Neural cell (in vitro differentiated cells): Measurements from ENCODE around the gene SAMD1. TPM values are rescaled to one million over a fixed set of nuclear protein-coding genes. Genes with fewer than 3 reads are reported as not detected.

ENCODE experiments used
- H2AFZ ChIP-seq: fragments of 200-600, 300-800 bp; sonication (generic), shearing (Covaris generic); 2 replicates; pipeline ENCODE4 v1.6.0; 2014; ENCODE audit warnings: low read depth, mild to moderate bottlenecking, antibody characterized with exemption, low read length, moderate library complexity
- H3F3A ChIP-seq: fragments of 200-600 bp; shearing (Covaris generic); 2 replicates; pipeline ENCODE4 v1.6.1; 2016; ENCODE audit warnings: mild to moderate bottlenecking, moderate library complexity, mixed read lengths, antibody characterized with exemption, low read length; ENCODE audit not compliant: insufficient read depth, poor library complexity, severe bottlenecking
- H3K27ac ChIP-seq: fragments of 200-600, 300-800 bp; sonication (generic), shearing (Covaris generic); 2 replicates; pipeline ENCODE4 v1.5.1; 2014; ENCODE audit warnings: mild to moderate bottlenecking, low read length, moderate library complexity
- H3K27me3 ChIP-seq: fragments of 300-800, 200-600 bp; sonication (generic), shearing (Covaris generic); 2 replicates; pipeline ENCODE4 v1.6.0; 2014; ENCODE audit warnings: mild to moderate bottlenecking, low read depth, low read length, moderate library complexity; ENCODE audit not compliant: insufficient read depth
- H3K36me3 ChIP-seq: fragments of 300-800, 200-600 bp; sonication (generic), shearing (Covaris generic); 2 replicates; pipeline ENCODE4 v1.5.1; 2014; ENCODE audit warnings: mild to moderate bottlenecking, antibody characterized with exemption, low read length, moderate library complexity; ENCODE audit not compliant: insufficient read depth
- H3K4me2 ChIP-seq: fragments of 300-800, 200-600 bp; sonication (generic), shearing (Covaris generic); 2 replicates; pipeline ENCODE4 v1.6.0; 2014; ENCODE audit warnings: mild to moderate bottlenecking, low read length
- H3K4me3 ChIP-seq: fragments of 300-800, 200-600 bp; sonication (generic), shearing (Covaris generic); 2 replicates; pipeline ENCODE4 v1.5.1; 2014; ENCODE audit warnings: mild to moderate bottlenecking, low read length, moderate library complexity
- H3K79me2 ChIP-seq: fragments of 200-600 bp; shearing (Covaris generic); replicated peaks from 2 replicates; pipeline ENCODE4 v1.6.0; 2014; ENCODE audit warnings: mild to moderate bottlenecking, low read length, moderate library complexity; ENCODE audit not compliant: insufficient read depth
- H3K9ac ChIP-seq: fragments of 300-800, 200-600 bp; sonication (generic), shearing (Covaris generic); 2 replicates; pipeline ENCODE4 v1.6.1; 2016; ENCODE audit warnings: mild to moderate bottlenecking, low read length, mixed read lengths
- H3K9me2 ChIP-seq: fragments of 200-600 bp; shearing (Covaris generic); 2 replicates; pipeline ENCODE4 v1.6.1; 2016; ENCODE audit warnings: mild to moderate bottlenecking, low read length, mixed read lengths; ENCODE audit not compliant: insufficient read depth
- H3K9me3 ChIP-seq: fragments of 200-600, 300-800 bp; sonication (generic), shearing (Covaris generic); 2 replicates; pipeline ENCODE4 v1.6.1; 2016; ENCODE audit warnings: mild to moderate bottlenecking, mixed run types, low read length, moderate library complexity, mixed read lengths
- H4K20me1 ChIP-seq: fragments of 200-600 bp; shearing (Covaris generic); 2 replicates; pipeline ENCODE4 v1.6.1; 2016; ENCODE audit warnings: mild to moderate bottlenecking, mixed run types; ENCODE audit not compliant: insufficient read depth
- CTCF ChIP-seq: fragments of 450-650 bp; IDR thresholded peaks from 2 replicates; pipeline ENCODE4 v1.5.1; 2014; ENCODE audit warnings: antibody characterized with exemption, mild to moderate bottlenecking, moderate library complexity; ENCODE audit not compliant: poor library complexity, severe bottlenecking
- EP300 ChIP-seq: fragments of 450-650 bp; conservative IDR thresholded peaks from 2 replicates; pipeline ENCODE4 v1.6.1; 2014; ENCODE audit warnings: antibody characterized with exemption, mild to moderate bottlenecking, moderate library complexity; ENCODE audit not compliant: poor library complexity, severe bottlenecking
- EZH2 ChIP-seq: fragments of 200-600, 300-800 bp; shearing (Covaris generic), sonication (generic); IDR thresholded peaks from 2 replicates; pipeline ENCODE4 v1.6.1; 2014; ENCODE audit warnings: antibody characterized with exemption, low read length, borderline replicate concordance, mild to moderate bottlenecking; ENCODE audit not compliant: insufficient read depth, poor library complexity, severe bottlenecking
- MXI1 ChIP-seq: fragments of 450-650 bp; conservative IDR thresholded peaks from 2 replicates; pipeline ENCODE4 v1.6.1; 2014; ENCODE audit warnings: antibody characterized with exemption, mild to moderate bottlenecking; ENCODE audit not compliant: poor library complexity, severe bottlenecking
- POLR2AphosphoS5 ChIP-seq: IDR thresholded peaks from 2 replicates; pipeline ENCODE4 v1.6.1; 2012
- RAD21 ChIP-seq: fragments of 450-650 bp; conservative IDR thresholded peaks from 2 replicates; pipeline ENCODE4 v1.6.1; 2014; ENCODE audit warnings: antibody characterized with exemption, mild to moderate bottlenecking, moderate library complexity
- REST ChIP-seq: IDR thresholded peaks from 2 replicates; pipeline ENCODE4 v1.6.1; 2012; ENCODE audit warnings: borderline replicate concordance
- SMC3 ChIP-seq: fragments of 450-650 bp; conservative IDR thresholded peaks from 2 replicates; pipeline ENCODE4 v1.6.1; 2014; ENCODE audit warnings: antibody characterized with exemption, mild to moderate bottlenecking, moderate library complexity; ENCODE audit not compliant: poor library complexity
- TAF1 ChIP-seq: IDR thresholded peaks from 2 replicates; pipeline ENCODE4 v1.6.1; 2012; ENCODE audit warnings: low read depth
- polyA plus RNA-seq: library from polyadenylated mRNA; depleted of rRNA; stranded (reverse); fragments of >200 nt; gene quantifications from 2 replicates; pipeline ENCODE4 v1.2.3, GENCODE V29; 2014

The SAMD1 gene
- polyA plus RNA-seq, 1 donor from 2014 or later = 38.1 TPM

- peak within 1 kb of the TSS; percentile 53 for H3K27ac ChIP-seq
- no peaks in the 10 kb centered on the region for H3K36me3 ChIP-seq
- peak within 1 kb of the TSS; percentile 69 for H3K9ac ChIP-seq
- no peak for TF ChIP-seq RAD21
- no peak for TF ChIP-seq POLR2AphosphoS5
- TF ChIP-seq EP300 = no peak
- H3K9me3 ChIP-seq = no peaks in the 10 kb centered on the region
- H3K79me2 ChIP-seq = no peaks in the 10 kb centered on the region
- peaks cover 15% of the 10 kb centered on the region for H3K27me3 ChIP-seq
- H3F3A ChIP-seq = no peaks in the 10 kb centered on the region
- H3K4me2 ChIP-seq = no peak within 1 kb of the TSS
- peak within 1 kb of the TSS; percentile 87 for H3K4me3 ChIP-seq
- H2AFZ ChIP-seq = peak within 1 kb of the TSS; percentile 60
- H4K20me1 ChIP-seq = no peaks in the 10 kb centered on the region
- no peaks in the 10 kb centered on the region for H3K9me2 ChIP-seq
These were observed 17.9 kb downstream of the SAMD1 start, which contains the start of gene MISP3 for GRCh38 chr19:14072535-14073260. MISP3 (plus strand) TSS chr19:14072786; CDS start chr19:14073310, 524 bp downstream.

DNA sequence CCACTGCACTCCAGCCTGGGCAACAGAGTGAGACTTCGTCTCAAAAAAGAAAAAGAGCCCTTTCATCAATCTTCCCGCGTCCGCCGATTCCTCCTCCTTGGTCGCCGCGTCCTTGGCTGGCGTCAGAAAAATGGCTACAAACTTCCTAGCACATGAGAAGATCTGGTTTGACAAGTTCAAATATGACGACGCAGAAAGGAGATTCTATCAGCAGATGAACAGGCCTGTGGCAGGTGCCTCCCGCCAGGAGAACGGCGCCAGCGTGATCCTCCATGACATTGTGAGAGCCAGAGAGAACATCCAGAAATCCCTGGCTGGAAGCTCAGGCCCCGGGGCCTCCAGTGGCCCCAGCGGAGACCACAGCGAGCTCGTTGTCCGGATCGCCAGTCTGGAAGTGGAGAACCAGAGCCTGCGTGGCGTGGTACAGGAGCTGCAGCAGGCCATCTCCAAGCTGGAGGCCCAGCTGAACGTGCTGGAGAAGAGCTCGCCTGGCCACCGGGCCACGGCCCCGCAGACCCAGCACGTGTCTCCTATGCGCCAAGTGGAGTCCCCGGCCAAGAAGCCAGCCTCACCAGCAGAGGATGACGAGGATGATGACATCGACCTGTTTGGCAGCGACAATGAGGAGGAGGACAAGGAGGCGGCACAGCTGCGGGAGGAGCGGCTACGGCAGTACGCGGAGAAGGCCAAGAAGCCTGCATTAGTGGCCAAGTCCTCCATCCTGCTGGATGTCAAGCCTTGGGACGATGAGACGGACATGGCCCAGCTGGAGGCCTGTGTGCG lies 20.1 kb downstream of the SAMD1 start:
- Histone ChIP-seq H3K27me3 (peaks cover 15% of the 10 kb centered on the region), H3K36me3 (no peaks in the 10 kb centered on the region), H3K27ac (no peak overlapping the region), H2AFZ (no peak overlapping the region), H3K4me2 (no peak overlapping the region), H4K20me1 (no peaks in the 10 kb centered on the region), H3K79me2 (no peaks in the 10 kb centered on the region), H3K9ac (no peak overlapping the region), H3F3A (no peaks in the 10 kb centered on the region), H3K4me3 (no peak overlapping the region), H3K9me3 (no peaks in the 10 kb centered on the region), H3K9me2 (no peaks in the 10 kb centered on the region)
- TF ChIP-seq TAF1 (no peak), REST (no peak), MXI1 (no peak), RAD21 (no peak), EP300 (no peak), CTCF (no peak), POLR2AphosphoS5 (no peak), SMC3 (no peak), EZH2 (no peak)
